ENCODE measurements around the gene SLC10A7. TPM values are rescaled to one million over a fixed set of nuclear protein-coding genes. Genes with fewer than 3 reads are reported as not detected.

The SLC10A7 gene
- total and polyA plus RNA-seq, 7 donors = 1.4 to 9.3 (median 5.3) TPM

DNA sequence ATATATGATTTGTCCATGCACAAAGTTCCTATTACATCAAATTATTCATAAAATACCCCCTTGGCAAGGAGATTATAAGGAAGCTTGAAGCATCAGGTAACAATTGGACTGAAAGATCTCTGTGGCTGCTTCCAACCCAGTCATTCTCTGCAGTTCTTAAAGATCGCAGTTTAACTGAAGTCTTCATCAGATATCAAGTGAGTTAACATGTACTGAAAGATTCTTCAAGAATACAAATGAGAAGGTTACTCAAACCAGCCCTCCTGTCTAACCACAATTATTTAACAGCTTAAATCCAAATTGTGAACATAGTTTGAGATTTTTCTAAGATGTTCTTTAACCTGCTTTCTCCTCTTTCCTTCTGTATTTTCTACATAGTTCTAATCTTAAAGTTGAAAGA lies 56.1 kb downstream of the SLC10A7 start:
- no peaks in the 10 kb centered on the region for H3K9me3 ChIP-seq
- H3K4me1 ChIP-seq = no peaks in the 10 kb centered on the region
- 91 to 93% methylated on average over 1 of the region's 1 CpG for WGBS, 2 donors
- H3K36me3 ChIP-seq = no peaks in the 10 kb centered on the region
- intact Hi-C loops (cut with DNase I) = no loop called here
- H3K4me3 ChIP-seq = no peak overlapping the region
- H3K27me3 ChIP-seq = no peaks in the 10 kb centered on the region
- TF ChIP-seq POLR2A (IDR thresholded peaks at IDR 0.05) = no peak
- no peak for TF ChIP-seq POLR2AphosphoS5 (IDR thresholded peaks at IDR 0.05)
- TF ChIP-seq EP300 (IDR thresholded peaks at IDR 0.05) = no peak
- TF ChIP-seq, protein P1, sequence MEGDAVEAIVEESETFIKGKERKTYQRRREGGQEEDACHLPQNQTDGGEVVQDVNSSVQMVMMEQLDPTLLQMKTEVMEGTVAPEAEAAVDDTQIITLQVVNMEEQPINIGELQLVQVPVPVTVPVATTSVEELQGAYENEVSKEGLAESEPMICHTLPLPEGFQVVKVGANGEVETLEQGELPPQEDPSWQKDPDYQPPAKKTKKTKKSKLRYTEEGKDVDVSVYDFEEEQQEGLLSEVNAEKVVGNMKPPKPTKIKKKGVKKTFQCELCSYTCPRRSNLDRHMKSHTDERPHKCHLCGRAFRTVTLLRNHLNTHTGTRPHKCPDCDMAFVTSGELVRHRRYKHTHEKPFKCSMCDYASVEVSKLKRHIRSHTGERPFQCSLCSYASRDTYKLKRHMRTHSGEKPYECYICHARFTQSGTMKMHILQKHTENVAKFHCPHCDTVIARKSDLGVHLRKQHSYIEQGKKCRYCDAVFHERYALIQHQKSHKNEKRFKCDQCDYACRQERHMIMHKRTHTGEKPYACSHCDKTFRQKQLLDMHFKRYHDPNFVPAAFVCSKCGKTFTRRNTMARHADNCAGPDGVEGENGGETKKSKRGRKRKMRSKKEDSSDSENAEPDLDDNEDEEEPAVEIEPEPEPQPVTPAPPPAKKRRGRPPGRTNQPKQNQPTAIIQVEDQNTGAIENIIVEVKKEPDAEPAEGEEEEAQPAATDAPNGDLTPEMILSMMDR (IDR thresholded peaks at IDR 0.05) = no peak
- no peak overlapping the region for H3K27ac ChIP-seq
- no peak for DNase-seq

DNA sequence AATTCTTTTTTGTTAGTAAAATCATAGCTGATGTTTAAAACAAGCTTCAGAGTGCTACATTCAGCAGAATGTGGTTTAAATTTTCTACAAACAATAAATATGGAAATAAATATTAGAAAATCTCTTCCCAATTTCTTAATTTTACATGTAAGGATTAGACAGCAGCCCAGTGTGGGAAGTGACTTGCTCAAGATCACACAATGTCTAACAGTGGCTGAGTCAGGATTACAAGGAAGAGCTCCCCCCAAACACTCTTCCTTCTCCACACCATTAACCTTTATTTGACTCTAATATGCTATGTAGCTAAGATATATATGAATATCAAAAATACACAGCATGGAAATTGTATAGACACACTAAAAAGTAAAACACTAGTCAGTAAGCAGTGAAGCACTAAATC lies 59.5 kb downstream of the SLC10A7 start:
- intact Hi-C loops (cut with DNase I) = no loop called here
- no peaks in the 10 kb centered on the region for H3K27me3 ChIP-seq

DNA sequence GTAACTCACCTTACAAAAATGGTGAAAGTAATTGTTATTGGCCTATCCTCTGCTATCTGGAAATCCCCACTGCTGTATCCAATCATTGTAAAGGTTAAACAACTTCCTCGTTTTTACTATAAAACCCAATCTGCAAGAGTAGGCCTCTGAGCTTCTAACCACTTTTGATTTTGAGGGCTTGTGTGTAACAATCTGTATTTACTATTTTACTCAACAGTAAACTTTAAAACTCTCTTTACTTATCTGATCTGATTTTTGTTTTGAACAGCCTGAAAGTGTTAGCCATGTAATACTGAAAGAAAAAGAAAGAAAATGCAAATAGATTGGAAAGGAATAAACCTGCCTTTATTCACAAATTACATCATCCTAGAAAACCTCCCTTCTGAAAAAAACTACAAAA lies 63.1 kb downstream of the SLC10A7 start:
- H3K36me3 ChIP-seq = no peaks in the 10 kb centered on the region
- H3K27ac ChIP-seq = no peak overlapping the region
- no peaks in the 10 kb centered on the region for H3K4me1 ChIP-seq
- no peaks in the 10 kb centered on the region for H3K27me3 ChIP-seq
- 22 to 36% methylated on average over 1 of the region's 1 CpG for WGBS, 2 donors
- no peak for DNase-seq
- TF ChIP-seq EP300 (IDR thresholded peaks at IDR 0.05) (no peak), POLR2AphosphoS5 (IDR thresholded peaks at IDR 0.05) (no peak), POLR2A (IDR thresholded peaks at IDR 0.05) (no peak)
- TF ChIP-seq, protein P1 (IDR thresholded peaks at IDR 0.05) = no peak
- no peak overlapping the region for H3K4me3 ChIP-seq
- H3K9me3 ChIP-seq = no peaks in the 10 kb centered on the region
- intact Hi-C loops (cut with DNase I) = no loop called here

More for the DNA sequence above, 59.5 kb downstream of the SLC10A7 start:
- Histone ChIP-seq H3K36me3 (no peaks in the 10 kb centered on the region), H3K9me3 (no peaks in the 10 kb centered on the region), H3K4me3 (no peak overlapping the region), H3K4me1 (no peaks in the 10 kb centered on the region), H3K27ac (no peak overlapping the region)
- TF ChIP-seq EP300 (IDR thresholded peaks at IDR 0.05) (no peak), POLR2A (IDR thresholded peaks at IDR 0.05) (no peak)
- no peak for DNase-seq

DNA sequence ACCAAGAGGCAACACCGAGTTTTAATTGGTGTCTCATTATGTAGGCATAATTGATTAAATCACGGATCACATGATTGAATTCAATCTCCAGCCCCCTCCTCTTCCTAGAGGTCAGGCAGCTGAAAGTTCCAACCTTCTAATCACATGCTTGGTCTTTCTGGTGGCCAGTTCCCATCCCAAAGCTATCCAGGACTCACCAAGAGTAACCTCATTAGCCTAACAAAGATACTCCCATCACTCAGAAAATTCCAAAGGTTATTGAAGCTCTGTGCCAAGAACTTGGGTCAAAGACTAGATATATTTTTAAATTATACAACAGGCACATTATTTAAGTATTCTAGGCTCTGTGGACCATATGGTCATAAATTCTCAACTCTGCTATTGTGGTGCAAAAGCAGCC lies 65.1 kb downstream of the SLC10A7 start:
- intact Hi-C loops (cut with DNase I) = no loop called here

DNA sequence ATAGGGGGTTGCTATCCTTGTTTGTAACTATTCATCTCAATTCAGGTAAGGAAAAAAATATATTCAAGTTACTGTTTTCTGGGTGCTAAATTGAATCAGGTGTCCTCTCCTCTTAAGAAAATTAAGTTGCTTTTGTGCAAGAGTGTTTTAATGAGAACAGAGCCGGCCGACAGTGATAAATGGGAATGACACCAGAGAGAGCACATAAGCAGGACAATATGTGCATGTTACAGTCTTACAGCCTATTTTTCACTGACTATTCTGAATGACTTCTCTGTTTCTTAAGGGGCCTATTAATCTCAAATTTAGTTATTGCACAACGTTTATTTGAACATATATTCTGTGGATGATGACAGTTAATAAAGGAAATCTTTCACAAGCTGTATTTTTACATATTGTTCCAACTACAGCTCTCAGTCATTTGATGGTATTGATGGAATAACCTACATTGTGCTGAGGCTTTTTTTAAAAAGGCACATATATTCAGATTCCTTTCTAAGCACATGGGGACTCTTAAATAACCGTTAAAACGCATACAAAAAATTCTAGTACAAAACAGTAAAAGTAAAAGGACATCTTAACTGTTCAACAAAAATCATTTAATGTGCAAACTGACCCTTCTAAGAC lies 68.4 kb downstream of the SLC10A7 start:
- Histone ChIP-seq H3K36me3 (no peaks in the 10 kb centered on the region), H3K27ac (no peak overlapping the region), H3K27me3 (no peaks in the 10 kb centered on the region), H3K4me1 (no peaks in the 10 kb centered on the region), H3K9me3 (no peaks in the 10 kb centered on the region), H3K4me3 (no peak overlapping the region)
- 86 to 95% methylated on average over 5 of the region's 5 CpGs for WGBS, 2 donors
- TF ChIP-seq, protein P1 (IDR thresholded peaks at IDR 0.05) = no peak
- no peak for TF ChIP-seq POLR2AphosphoS5 (IDR thresholded peaks at IDR 0.05)
- no peak for TF ChIP-seq POLR2A (IDR thresholded peaks at IDR 0.05)
- TF ChIP-seq EP300 (IDR thresholded peaks at IDR 0.05) = no peak
- no peak for DNase-seq
- intact Hi-C loops (cut with DNase I) = no loop called here

More for the DNA sequence above, 65.1 kb downstream of the SLC10A7 start:
- Histone ChIP-seq H3K27me3 (no peaks in the 10 kb centered on the region), H3K4me1 (no peaks in the 10 kb centered on the region), H3K9me3 (no peaks in the 10 kb centered on the region), H3K4me3 (no peak overlapping the region), H3K27ac (no peak overlapping the region), H3K36me3 (no peaks in the 10 kb centered on the region)
- no peak for TF ChIP-seq POLR2A (IDR thresholded peaks at IDR 0.05)
- no peak for TF ChIP-seq EP300 (IDR thresholded peaks at IDR 0.05)
- TF ChIP-seq, protein P1 (IDR thresholded peaks at IDR 0.05) = no peak
- TF ChIP-seq POLR2AphosphoS5 (IDR thresholded peaks at IDR 0.05) = no peak
- DNase-seq = no peak
- WGBS, 2 donors = 88 to 92% methylated on average over 2 of the region's 2 CpGs
